SK-N-SH treated with all-trans-retinoic acid at 6 μM for 48 hours (cell line): Measurements from ENCODE around the gene UHRF2.

Experiments used
- CREB5 ChIP-seq: fragments of 250-450 bp; sonication (Bioruptor Pico); IDR thresholded peaks from 2 replicates; pipeline ENCODE4 v1.5.1; 2020; ENCODE audit warnings: low read depth, mild to moderate bottlenecking, moderate library complexity
- GLIS3 ChIP-seq: fragments of 250-450 bp; sonication (Bioruptor Pico); IDR thresholded peaks from 2 replicates; pipeline ENCODE4 v1.5.0; 2020; ENCODE audit warnings: mild to moderate bottlenecking, moderate library complexity
- PATZ1 ChIP-seq: fragments of 250-450 bp; sonication (Bioruptor Pico); IDR thresholded peaks from 2 replicates; pipeline ENCODE4 v1.8.0; 2020; ENCODE audit warnings: mild to moderate bottlenecking, moderate library complexity, borderline replicate concordance
- PPARA ChIP-seq: fragments of 250-450 bp; sonication (Bioruptor Pico); IDR thresholded peaks from 2 replicates; pipeline ENCODE4 v1.5.0; 2020; ENCODE audit warnings: mild to moderate bottlenecking, borderline replicate concordance
- RARB ChIP-seq: fragments of 250-450 bp; sonication (Bioruptor Pico); IDR thresholded peaks from 2 replicates; pipeline ENCODE4 v1.8.0; 2021; ENCODE audit warnings: mild to moderate bottlenecking, moderate library complexity
- ZC3H10 ChIP-seq: fragments of 250-450 bp; sonication (Bioruptor Pico); IDR thresholded peaks from 2 replicates; pipeline ENCODE4 v1.5.1; 2021; ENCODE audit warnings: mild to moderate bottlenecking, moderate library complexity
- ZNF565 ChIP-seq: fragments of 450-650 bp; formaldehyde crosslinking; conservative IDR thresholded peaks from 2 replicates; pipeline ENCODE4 v1.5.0; 2020; ENCODE audit warnings: low read depth, mild to moderate bottlenecking, moderate library complexity
- ZNF70 ChIP-seq: fragments of 450-650 bp; formaldehyde crosslinking; IDR thresholded peaks from 2 replicates; pipeline ENCODE4 v1.5.0; 2020; ENCODE audit warnings: mild to moderate bottlenecking, moderate library complexity

GRCh38 chr9:6449086-6449485, 36.1 kb downstream of the UHRF2 start:
- no peak for TF ChIP-seq ZNF70 (CRISPR knock-in tag)
- TF ChIP-seq PATZ1 (CRISPR knock-in tag), result no peak
- TF ChIP-seq RARB (CRISPR knock-in tag), result no peak
- TF ChIP-seq ZC3H10, result no peak
- TF ChIP-seq GLIS3 (CRISPR knock-in tag), result no peak
- TF ChIP-seq ZNF565 (CRISPR knock-in tag), result no peak
- no peak for TF ChIP-seq CREB5
- no peak for TF ChIP-seq PPARA (CRISPR knock-in tag)
